IMR-90 (cell line): ENCODE measurements around the gene SPATA33. TPM values are rescaled to one million over a fixed set of nuclear protein-coding genes. Genes with fewer than 3 reads are reported as not detected.

Experiments
- ATAC-seq: fragments of 200-7000 bp; cut with Tn5 transposase; 2 replicates; pipeline ENCODE4 v1.9.1; 2020; ENCODE audit warnings: low read depth, mild to moderate bottlenecking, moderate library complexity
- BruUV-seq: library from RNA; stranded (reverse); fragments of 400-500 nt; replicated peaks from 2 replicates; lab custom pipeline; 2021; lab: Mats Ljungman, UMichigan
- CTCF ChIA-PET: fragments of 300-600 bp; formaldehyde crosslinking; extraction: SDS; loops from one replicate; lab custom pipeline; 2021; ENCODE audit warnings: antibody characterized with exemption; lab: Yijun Ruan, JAX
- POLR2A ChIA-PET: fragments of 300-600 bp; sonication (Branson Sonifier 250); formaldehyde crosslinking; loops from one replicate; lab custom pipeline; 2022; ENCODE audit warnings: antibody characterized with exemption; ENCODE audit not compliant: unreplicated experiment; lab: Charles Lee
- DNase-seq: peaks from one replicate; pipeline ENCODE4 v3.0.0; 2013
- H2AFZ ChIP-seq: replicated peaks from 2 replicates; pipeline ENCODE3; 2013; ENCODE audit warnings: low read length, mild to moderate bottlenecking; ENCODE audit not compliant: poor library complexity
- H2AK5ac ChIP-seq: 2 replicates; pipeline ENCODE4 v1.6.1; 2013; ENCODE audit warnings: low read depth, low read length, inconsistent platforms
- H2AK9ac ChIP-seq: replicated peaks from 2 replicates; pipeline ENCODE3; 2013; ENCODE audit warnings: mild to moderate bottlenecking, low read depth, low read length, moderate library complexity; ENCODE audit not compliant: poor library complexity
- H2BK120ac ChIP-seq: 2 replicates; pipeline ENCODE4 v1.6.1; 2013; ENCODE audit warnings: low read depth, low read length, inconsistent platforms
- H2BK15ac ChIP-seq: 3 replicates; pipeline ENCODE4 v1.6.1; 2013; ENCODE audit warnings: low read depth, low read length, inconsistent platforms
- H2BK20ac ChIP-seq: 2 replicates; pipeline ENCODE4 v1.6.1; 2013; ENCODE audit warnings: low read depth, mild to moderate bottlenecking, inconsistent platforms, low read length, moderate library complexity
- H2BK5ac ChIP-seq: 2 replicates; pipeline ENCODE4 v1.6.1; 2013; ENCODE audit warnings: mild to moderate bottlenecking, low read depth, low read length, inconsistent platforms; ENCODE audit not compliant: poor library complexity, severe bottlenecking
- H3K14ac ChIP-seq: replicated peaks from 2 replicates; pipeline ENCODE4 v1.6.1; 2013; ENCODE audit warnings: low read depth, low read length, inconsistent platforms
- H3K18ac ChIP-seq: 2 replicates; pipeline ENCODE4 v1.6.1; 2013; ENCODE audit warnings: low read depth, low read length, control low read depth
- H3K23ac ChIP-seq: 2 replicates; pipeline ENCODE4 v1.6.1; 2013; ENCODE audit warnings: low read depth, low read length, inconsistent platforms
- H3K27ac ChIP-seq: 2 replicates; pipeline ENCODE4 v1.5.1; 2013; ENCODE audit warnings: mild to moderate bottlenecking, control low read depth, low read length; ENCODE audit not compliant: insufficient read depth
- H3K27me3 ChIP-seq: 2 replicates; pipeline ENCODE4 v1.6.1; 2013; ENCODE audit warnings: low read length; ENCODE audit not compliant: control insufficient read depth, insufficient read depth
- H3K36me3 ChIP-seq: 2 replicates; pipeline ENCODE4 v1.6.1; 2013; ENCODE audit warnings: low read length, mixed read lengths; ENCODE audit not compliant: control insufficient read depth, insufficient read depth
- H3K4ac ChIP-seq: 2 replicates; pipeline ENCODE4 v1.6.1; 2013; ENCODE audit warnings: low read depth, low read length, inconsistent platforms
- H3K4me1 ChIP-seq: 2 replicates; pipeline ENCODE4 v1.6.1; 2013; ENCODE audit warnings: low read length, mixed read lengths; ENCODE audit not compliant: control insufficient read depth, insufficient read depth
- H3K4me2 ChIP-seq: 2 replicates; pipeline ENCODE4 v1.6.1; 2013; ENCODE audit warnings: low read depth, mild to moderate bottlenecking, control low read depth, low read length, moderate library complexity
- H3K4me3 ChIP-seq: 2 replicates; pipeline ENCODE4 v1.5.1; 2013; ENCODE audit warnings: low read depth, mild to moderate bottlenecking, control low read depth, low read length, moderate library complexity; ENCODE audit not compliant: insufficient read depth
- H3K56ac ChIP-seq: 2 replicates; pipeline ENCODE4 v1.6.1; 2013; ENCODE audit warnings: low read length, inconsistent platforms; ENCODE audit not compliant: insufficient read depth; ENCODE audit errors: extremely low read depth
- H3K79me1 ChIP-seq, 2 experiments: 2 replicates each; pipeline ENCODE4 v1.6.1; 2013; ENCODE audit warnings: low read length in 2 of 2, inconsistent platforms in 1 of 2, low read depth in 1 of 2
- H3K9ac ChIP-seq: 2 replicates; pipeline ENCODE4 v1.6.1; 2013; ENCODE audit warnings: low read depth, low read length, control low read depth
- H3K9me1 ChIP-seq: 2 replicates; pipeline ENCODE4 v1.6.1; 2013; ENCODE audit warnings: low read length, inconsistent platforms; ENCODE audit not compliant: insufficient read depth
- H3K9me3 ChIP-seq: 2 replicates; pipeline ENCODE4 v1.6.1; 2013; ENCODE audit warnings: low read length; ENCODE audit not compliant: control insufficient read depth, insufficient read depth
- H4K20me1 ChIP-seq: 2 replicates; pipeline ENCODE4 v1.6.1; 2013; ENCODE audit warnings: low read length, inconsistent platforms; ENCODE audit not compliant: insufficient read depth
- H4K5ac ChIP-seq: 2 replicates; pipeline ENCODE4 v1.6.1; 2013; ENCODE audit warnings: mild to moderate bottlenecking, low read depth, low read length, control low read depth
- H4K8ac ChIP-seq, 2 experiments: 2 replicates each; pipeline ENCODE4 v1.6.1; 2013; ENCODE audit warnings: low read depth in 2 of 2, low read length in 2 of 2, control low read depth in 1 of 2, inconsistent platforms in 1 of 2
- H4K91ac ChIP-seq: 2 replicates; pipeline ENCODE4 v1.6.1; 2013; ENCODE audit warnings: low read depth, low read length, inconsistent platforms; ENCODE audit not compliant: insufficient read depth
- BHLHE40 ChIP-seq: fragments of 150-350 bp; IDR thresholded peaks from 2 replicates; pipeline ENCODE4 v1.6.1; 2016; ENCODE audit warnings: mild to moderate bottlenecking, low read depth, low read length
- CEBPB ChIP-seq: IDR thresholded peaks from 2 replicates; pipeline ENCODE4 v1.6.1; 2012; ENCODE audit warnings: low read depth, low read length, improper control_type of control experiment
- CHD1 ChIP-seq: IDR thresholded peaks from 2 replicates; pipeline ENCODE4 v1.6.1; 2012; ENCODE audit warnings: low read depth, low read length, improper control_type of control experiment
- CTCF ChIP-seq: conservative IDR thresholded peaks from 2 replicates; pipeline ENCODE4 v1.5.1; 2012; ENCODE audit warnings: mild to moderate bottlenecking, low read depth, low read length, improper control_type of control experiment
- ELK1 ChIP-seq: fragments of 150-350 bp; IDR thresholded peaks from 2 replicates; pipeline ENCODE4 v1.6.1; 2016; ENCODE audit warnings: low read depth, mild to moderate bottlenecking, low read length, moderate library complexity, borderline replicate concordance
- FOS ChIP-seq: fragments of 150-350 bp; IDR thresholded peaks from 2 replicates; pipeline ENCODE4 v1.6.1; 2016; ENCODE audit warnings: low read depth, low read length
- MAFK ChIP-seq: IDR thresholded peaks from 2 replicates; pipeline ENCODE4 v1.6.1; 2012; ENCODE audit warnings: low read depth, low read length, improper control_type of control experiment
- MAZ ChIP-seq: IDR thresholded peaks from 2 replicates; pipeline ENCODE4 v1.6.1; 2012; ENCODE audit warnings: low read depth, mild to moderate bottlenecking, low read length, improper control_type of control experiment, moderate library complexity, borderline replicate concordance
- MXI1 ChIP-seq: IDR thresholded peaks from 2 replicates; pipeline ENCODE4 v1.6.1; 2012; ENCODE audit warnings: low read depth, mild to moderate bottlenecking, low read length, moderate library complexity, borderline replicate concordance
- NFE2L2 ChIP-seq: fragments of 150-350 bp; IDR thresholded peaks from 2 replicates; pipeline ENCODE4 v1.6.1; 2016; ENCODE audit warnings: low read depth, mild to moderate bottlenecking, low read length
- POLR2A ChIP-seq: IDR thresholded peaks from 2 replicates; pipeline ENCODE4 v1.6.1; 2012; ENCODE audit warnings: mild to moderate bottlenecking, low read depth, low read length
- RAD21 ChIP-seq: IDR thresholded peaks from 2 replicates; pipeline ENCODE4 v1.6.1; 2012; ENCODE audit warnings: low read length, improper control_type of control experiment
- RCOR1 ChIP-seq: IDR thresholded peaks from 2 replicates; pipeline ENCODE4 v1.6.1; 2012; ENCODE audit warnings: mild to moderate bottlenecking, low read length, improper control_type of control experiment; ENCODE audit not compliant: insufficient replicate concordance
- RFX5 ChIP-seq: IDR thresholded peaks from 2 replicates; pipeline ENCODE4 v1.8.0; 2012; ENCODE audit warnings: low read depth, mild to moderate bottlenecking, low read length, moderate library complexity
- SMC3 ChIP-seq: fragments of 150-350 bp; IDR thresholded peaks from 2 replicates; pipeline ENCODE4 v1.6.1; 2016; ENCODE audit warnings: low read depth, mild to moderate bottlenecking, antibody characterized with exemption, low read length, moderate library complexity
- WGBS, 2 experiments: methylation state at CpG; one replicate each; pipeline versions ENCODE4 v1.1.5 to v1.1.7; 2013; ENCODE audit warnings: missing lambda C conversion rate in 2 of 2; ENCODE audit not compliant: insufficient read length in 1 of 2; ENCODE audit errors: extremely low coverage in 2 of 2; 5-methylcytosine and 5-hydroxymethylcytosine counted together
- dilution Hi-C: fragments of 300-500 bp; cut with HindIII; formaldehyde crosslinking; loops from one replicate; pipeline ENCODE4 v1.14.3; 2018; ENCODE audit warnings: low sequenced_read_pairs; ENCODE audit not compliant: unreplicated experiment
- in situ Hi-C: fragments of 300-500 bp; cut with MboI; formaldehyde crosslinking; loops from 3 replicates; pipeline ENCODE4 v1.14.3; 2019; ENCODE audit warnings: low sequenced_read_pairs, inconsistent platforms, mixed read lengths
- intact Hi-C: fragments of 100-400 bp; cut with micrococcal nuclease; formaldehyde crosslinking; loops from 2 replicates; pipeline ENCODE4 v1.10.0; 2022
- polyA plus RNA-seq, 3 experiments: library from polyadenylated mRNA; depleted of rRNA; stranded (reverse); fragments of >200 nt; gene quantifications; 2 replicates each; pipeline ENCODE4 v1.2.3, GENCODE V29; 2012; ENCODE audit warnings: low replicate concordance in 1 of 3
- total RNA-seq: library from RNA; depleted of rRNA; stranded (reverse); fragments of >200 nt; gene quantifications from 2 replicates; pipeline ENCODE4 v1.2.3, GENCODE V29; 2012

SPATA33 gene
- total and polyA plus RNA-seq, 2 of the 4 experiments (the other 2 are of a cell fraction): 0.90 to 3.4 TPM

GRCh38 chr16:89708481-89708931 lies 50.9 kb downstream of the SPATA33 start:
- Histone ChIP-seq H2AFZ (no peak overlapping the region), H3K14ac (no peak overlapping the region), H2BK5ac (no peak overlapping the region), H2BK120ac (no peak overlapping the region), H3K23ac (no peak overlapping the region), H3K4me2 (no peak overlapping the region), H3K9ac (no peak overlapping the region), H3K27ac (no peak overlapping the region), H2AK5ac (no peak overlapping the region), H3K56ac (no peak overlapping the region), H3K9me3 (no peaks in the 10 kb centered on the region), H3K4me1 (peaks cover 6% of the 10 kb centered on the region), H2BK20ac (no peak overlapping the region), H3K9me1 (no peaks in the 10 kb centered on the region), H3K18ac (no peak overlapping the region), H3K36me3 (peaks cover 15% of the 10 kb centered on the region; the same call in 1 of the 2 replicates), H3K4ac (no peak overlapping the region), H4K20me1 (no peaks in the 10 kb centered on the region; the same call in 1 of the 2 replicates), H2AK9ac (no peak overlapping the region), H3K4me3 (no peak overlapping the region), H3K79me1 (no peaks in the 10 kb centered on the region), H3K27me3 (no peaks in the 10 kb centered on the region), H2BK15ac (no peak overlapping the region), H4K5ac (no peak overlapping the region), H4K8ac (no peak overlapping the region), H4K91ac (no peak overlapping the region)
- TF ChIP-seq ELK1 (no peak), MAZ (no peak), NFE2L2 (no peak), FOS (no peak), SMC3 (no peak), MXI1 (no peak), RAD21 (no peak), POLR2A (no peak), BHLHE40 (no peak), CTCF (no peak), RFX5 (no peak), CEBPB (no peak), CHD1 (no peak), MAFK (no peak), RCOR1 (no peak)
- DNase-seq (no peak), ATAC-seq (no peak)
- WGBS, 2 experiments: 100% methylated on average over 8 of the region's 19 CpGs; no CpG with 5 or more reads in 1 of the 2 experiments
- POLR2A ChIA-PET: interaction anchor here (0.5 kb wide), 1 partner anchor 34 kb away, joined by 9 read pairs; no protein-coding TSS in a partner anchor
- in situ Hi-C loops (no loop called here), dilution Hi-C loops (no loop called here), intact Hi-C loops (no loop called here)
- BruUV-seq: no TSS peak
- CTCF ChIA-PET: no interaction called here
